GM12892 (cell line): ENCODE data around the gene ARSK.

Experiments
- POLR2A ChIP-seq: IDR thresholded peaks from 2 replicates; pipeline ENCODE4 v1.6.1; 2011; ENCODE audit warnings: low read depth, low read length, control low read depth
- POLR2AphosphoS5 ChIP-seq: IDR thresholded peaks from 2 replicates; pipeline ENCODE4 v1.6.1; 2011; ENCODE audit warnings: low read depth, low read length, control low read depth
- TAF1 ChIP-seq: IDR thresholded peaks from 2 replicates; pipeline ENCODE4 v1.6.1; 2011; ENCODE audit warnings: low read depth, mild to moderate bottlenecking, control low read depth, low read length, borderline replicate concordance

DNA sequence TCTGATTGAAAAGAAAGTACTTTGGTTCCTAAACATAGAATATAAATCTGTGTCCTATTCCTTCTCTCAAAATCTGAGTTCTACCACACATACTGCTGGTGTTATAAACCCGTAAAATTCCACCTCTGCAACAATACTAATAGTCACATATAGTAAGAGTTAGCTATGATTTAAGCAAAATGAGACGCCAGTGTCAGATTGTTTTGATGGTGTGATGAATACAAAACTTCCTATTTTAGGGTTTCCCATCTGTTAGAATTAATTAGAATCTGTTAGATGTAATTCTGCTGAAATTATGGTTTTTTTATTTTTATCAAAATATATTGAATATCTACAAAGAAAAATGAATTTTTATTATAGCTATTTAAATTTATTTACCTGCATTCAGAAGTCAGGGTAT, 26.7 kb downstream of the ARSK start:
- no peak for TF ChIP-seq POLR2A
- no peak for TF ChIP-seq POLR2AphosphoS5
- no peak for TF ChIP-seq TAF1
